Thymus (tissue), 11 donors: Measurements from ENCODE around the gene CDC42EP4. TPM values are rescaled to one million over a fixed set of nuclear protein-coding genes. Genes with fewer than 3 reads are reported as not detected.

ENCODE experiments used
- DNase-seq, 9 donors: peaks; one replicate each; pipeline ENCODE4 v3.0.0-alpha.2; 2013; ENCODE audit warnings: low spot score in 9 of 9, low read depth in 6 of 9, missing footprints in 1 of 9
- H3K27ac ChIP-seq, 2 donors: one replicate each; pipeline ENCODE4 v1.5.1; 2013; ENCODE audit warnings: control low read depth in 1 of 2, low read depth in 1 of 2, low read length in 1 of 2, mild to moderate bottlenecking in 1 of 2, moderate library complexity in 1 of 2
- H3K27me3 ChIP-seq, 2 donors: one replicate each; pipeline ENCODE4 v1.5.1; 2013; ENCODE audit warnings: low read length in 1 of 2; ENCODE audit not compliant: control insufficient read depth in 2 of 2, insufficient read depth in 1 of 2
- H3K36me3 ChIP-seq, 2 donors: one replicate each; pipeline ENCODE4 v1.5.1; 2013; ENCODE audit warnings: low read length in 1 of 2, mild to moderate bottlenecking in 1 of 2, moderate library complexity in 1 of 2; ENCODE audit not compliant: control insufficient read depth in 2 of 2, insufficient read depth in 2 of 2
- H3K4me1 ChIP-seq, 2 donors: one replicate each; pipeline ENCODE4 v1.5.1; 2013; ENCODE audit warnings: low read length in 2 of 2; ENCODE audit not compliant: control insufficient read depth in 2 of 2, insufficient read depth in 2 of 2
- H3K4me3 ChIP-seq, 2 donors: one replicate each; pipeline ENCODE4 v1.5.1; 2013; ENCODE audit warnings: low read length in 2 of 2, control low read depth in 1 of 2, mild to moderate bottlenecking in 1 of 2
- H3K9me3 ChIP-seq, 2 donors: one replicate each; pipeline ENCODE4 v1.5.1; 2013; ENCODE audit warnings: low read length in 1 of 2, mild to moderate bottlenecking in 1 of 2; ENCODE audit not compliant: control insufficient read depth in 2 of 2, insufficient read depth in 1 of 2
- WGBS: extraction: QIAGEN DNeasy Blood & Tissue Kit; methylation state at CpG from one replicate; pipeline ENCODE4 v1.1.7; 2013; 5-methylcytosine and 5-hydroxymethylcytosine counted together
- polyA plus RNA-seq: library from polyadenylated mRNA; stranded (reverse); fragments of 200-250 nt; gene quantifications from one replicate; pipeline ENCODE4 v1.2.3, GENCODE V29; 2013
- total RNA-seq: library from RNA; stranded (reverse); fragments of 120-200 nt; gene quantifications from one replicate; pipeline ENCODE4 v1.2.4, GENCODE V29; 2013
- donor health status: healthy.

Gene CDC42EP4
- total and polyA plus RNA-seq, 2 donors, result 20.8 to 30.9 TPM

GRCh38 chr17:73327676-73328075, 15.9 kb upstream of the CDC42EP4 start:
- WGBS, result 96% methylated on average over 7 of the region's 7 CpGs
- H3K4me3 ChIP-seq, result no peak overlapping the region
- peaks cover 0 to 10% of the 10 kb centered on the region in 2 donors for H3K4me1 ChIP-seq
- H3K27me3 ChIP-seq, result peaks cover 0 to 12% of the 10 kb centered on the region in 2 donors
- no peak for DNase-seq
- H3K9me3 ChIP-seq, result no peaks in the 10 kb centered on the region
- no peaks in the 10 kb centered on the region for H3K36me3 ChIP-seq
- no peak overlapping the region for H3K27ac ChIP-seq

DNA sequence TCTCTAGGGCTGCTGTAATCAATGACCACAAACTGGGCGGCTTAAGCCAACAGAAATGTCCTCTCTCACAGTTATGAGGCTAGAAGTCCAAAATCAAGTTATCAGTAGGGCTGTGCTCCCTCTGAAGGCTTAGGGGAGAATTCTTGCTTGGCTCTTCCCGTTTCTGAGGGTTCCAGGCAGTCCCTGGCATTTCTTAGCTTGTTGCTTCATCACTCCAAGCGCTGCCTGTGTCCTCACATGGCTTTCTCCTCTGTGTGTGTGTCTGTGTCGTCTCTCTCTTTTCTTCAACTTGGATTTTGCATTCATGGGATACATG, 13.7 kb upstream of the CDC42EP4 start:
- no peak for DNase-seq
- no peaks in the 10 kb centered on the region for H3K9me3 ChIP-seq
- WGBS, result 81% methylated on average over 4 of the region's 4 CpGs
- peaks cover 0 to 12% of the 10 kb centered on the region in 2 donors for H3K4me1 ChIP-seq
- peak overlapping the region in 1 of 2 donors; percentile 60 for H3K27ac ChIP-seq
- H3K36me3 ChIP-seq, result no peaks in the 10 kb centered on the region
- H3K27me3 ChIP-seq, result peaks cover 0 to 12% of the 10 kb centered on the region in 2 donors
- H3K4me3 ChIP-seq, result no peak overlapping the region

- no peak for DNase-seq
- Histone ChIP-seq H3K27me3 (peaks cover 0 to 12% of the 10 kb centered on the region in 2 donors), H3K27ac (peak overlapping the region in 1 of 2 donors; percentile 46)
Measured at GRCh38 chr17:73324711-73325526, 13.1 kb upstream of the CDC42EP4 start.

DNA sequence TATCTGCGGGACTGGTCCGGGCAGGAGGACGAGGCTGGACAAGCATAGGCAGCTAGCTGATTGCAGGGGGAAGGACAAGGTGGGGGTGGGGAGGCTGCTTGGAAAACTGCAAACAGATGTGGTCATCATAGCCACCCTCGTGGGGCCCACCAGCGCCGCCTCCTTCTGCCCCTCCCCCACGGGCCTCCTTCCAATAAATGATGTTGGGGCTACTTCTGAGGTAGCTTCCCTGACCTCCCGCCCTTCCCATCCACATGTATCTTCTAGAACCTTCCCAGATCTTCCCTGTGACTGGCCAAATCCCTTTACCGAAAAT, 12.3 kb upstream of the CDC42EP4 start:
- Histone ChIP-seq H3K36me3 (no peaks in the 10 kb centered on the region), H3K27me3 (peaks cover 0 to 12% of the 10 kb centered on the region in 2 donors), H3K27ac (peak overlapping the region in 1 of 2 donors; percentile 64), H3K9me3 (no peaks in the 10 kb centered on the region), H3K4me3 (no peak overlapping the region), H3K4me1 (peaks cover 0 to 12% of the 10 kb centered on the region in 2 donors)
- DNase-seq, result no peak
- WGBS, result 81% methylated on average over 9 of the region's 9 CpGs

More at GRCh38 chr17:73324711-73325526, 13.1 kb upstream of the CDC42EP4 start:
- Histone ChIP-seq H3K4me1 (peaks cover 0 to 12% of the 10 kb centered on the region in 2 donors), H3K36me3 (no peaks in the 10 kb centered on the region), H3K9me3 (no peaks in the 10 kb centered on the region), H3K4me3 (no peak overlapping the region)
- WGBS, result 86% methylated on average over 17 of the region's 17 CpGs

GRCh38 chr17:73323409-73324159, 11.8 kb upstream of the CDC42EP4 start:
- WGBS, result 66% methylated on average over 5 of the region's 5 CpGs

GRCh38 chr17:73320601-73321264, 8.9 kb upstream of the CDC42EP4 start:
- 90% methylated on average over 6 of the region's 6 CpGs for WGBS

More at GRCh38 chr17:73323409-73324159, 11.8 kb upstream of the CDC42EP4 start:
- H3K36me3 ChIP-seq, result no peaks in the 10 kb centered on the region
- DNase-seq, result no peak
- H3K27me3 ChIP-seq, result peaks cover 0 to 12% of the 10 kb centered on the region in 2 donors
- H3K4me1 ChIP-seq, result peaks cover 0 to 12% of the 10 kb centered on the region in 2 donors
- H3K27ac ChIP-seq, result peak overlapping the region; percentile 12 to 64
- H3K9me3 ChIP-seq, result no peaks in the 10 kb centered on the region
- no peak overlapping the region for H3K4me3 ChIP-seq

DNA sequence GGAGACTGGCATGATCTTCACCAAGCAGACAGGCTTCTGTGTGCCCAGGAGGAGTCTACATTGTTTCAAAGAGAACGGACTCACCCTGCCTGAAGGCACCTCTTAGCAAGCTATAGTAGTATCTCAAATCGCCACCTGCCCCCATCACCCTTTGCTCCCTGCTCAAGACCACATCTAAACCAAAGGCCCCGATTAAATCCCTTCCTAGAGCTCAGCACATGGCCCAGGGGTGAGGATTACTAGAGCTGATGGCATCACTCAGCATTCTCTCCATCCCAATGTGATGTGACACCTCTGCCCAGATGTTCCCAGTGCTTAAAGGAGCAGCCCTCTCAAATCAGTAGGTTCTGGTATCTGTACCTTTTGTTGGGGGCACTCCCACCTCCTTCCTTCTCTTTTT, 8.0 kb upstream of the CDC42EP4 start:
- WGBS, result 91% methylated on average over 3 of the region's 3 CpGs
- Histone ChIP-seq H3K4me3 (no peak overlapping the region), H3K27me3 (peaks cover 0 to 6% of the 10 kb centered on the region in 2 donors), H3K9me3 (no peaks in the 10 kb centered on the region), H3K36me3 (no peaks in the 10 kb centered on the region), H3K27ac (no peak overlapping the region), H3K4me1 (peaks cover 0 to 27% of the 10 kb centered on the region in 2 donors)
- no peak for DNase-seq

More at GRCh38 chr17:73320601-73321264, 8.9 kb upstream of the CDC42EP4 start:
- Histone ChIP-seq H3K9me3 (no peaks in the 10 kb centered on the region), H3K36me3 (no peaks in the 10 kb centered on the region), H3K27me3 (peaks cover 0 to 12% of the 10 kb centered on the region in 2 donors), H3K4me1 (peaks cover 0 to 27% of the 10 kb centered on the region in 2 donors), H3K27ac (no peak overlapping the region), H3K4me3 (no peak overlapping the region)
- no peak for DNase-seq

DNA sequence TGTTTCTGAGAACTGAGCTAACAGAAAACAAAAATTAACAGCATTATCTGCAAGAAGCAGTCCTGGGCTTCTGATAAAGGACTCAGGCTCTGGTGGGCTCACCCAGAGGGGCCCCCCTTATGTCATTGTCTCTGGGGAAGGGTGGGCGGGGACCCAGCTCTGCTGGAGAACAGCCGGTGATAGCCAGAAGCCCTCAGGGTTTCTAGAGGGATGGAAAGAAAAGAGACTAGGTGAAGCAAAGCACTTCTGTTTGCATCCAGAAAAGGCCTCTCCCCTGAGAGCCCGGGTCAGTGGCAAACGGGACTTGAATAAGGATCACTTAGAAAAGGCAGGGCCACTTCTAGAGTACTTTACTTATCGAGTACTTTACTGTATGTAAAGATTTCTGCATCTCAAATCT, 7.0 kb upstream of the CDC42EP4 start:
- H3K36me3 ChIP-seq, result no peaks in the 10 kb centered on the region
- H3K27me3 ChIP-seq, result peaks cover 0 to 4% of the 10 kb centered on the region in 2 donors
- H3K4me1 ChIP-seq, result peaks cover 0 to 21% of the 10 kb centered on the region in 2 donors
- no peak for DNase-seq
- 84% methylated on average over 5 of the region's 5 CpGs for WGBS
- no peak overlapping the region for H3K27ac ChIP-seq
- H3K9me3 ChIP-seq, result no peaks in the 10 kb centered on the region
- no peak overlapping the region for H3K4me3 ChIP-seq

DNA sequence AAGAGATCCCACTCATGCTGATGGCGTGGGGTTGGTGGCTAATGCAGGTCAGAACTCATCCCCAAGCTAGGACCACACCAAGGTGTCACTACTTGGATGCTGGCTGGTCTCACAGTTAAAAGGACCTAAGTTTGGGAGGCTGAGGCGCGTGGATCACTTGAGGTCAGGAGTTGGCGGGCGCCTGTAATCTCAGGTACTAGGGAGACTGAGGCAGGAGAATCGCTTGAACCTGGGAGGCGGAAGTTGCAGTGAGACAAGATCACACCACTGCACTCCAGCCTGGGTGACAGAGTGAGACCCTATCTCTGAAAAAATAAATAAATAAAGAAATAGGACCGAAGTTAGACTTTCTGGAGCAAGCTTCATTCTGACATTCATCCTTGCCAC, 6.6 kb upstream of the CDC42EP4 start:
- H3K36me3 ChIP-seq, result no peaks in the 10 kb centered on the region
- H3K4me3 ChIP-seq, result no peak overlapping the region
- H3K27me3 ChIP-seq, result peaks cover 0 to 2% of the 10 kb centered on the region in 2 donors
- no peaks in the 10 kb centered on the region for H3K9me3 ChIP-seq
- peak overlapping the region; percentile 64 to 73 for H3K27ac ChIP-seq
- no peak for DNase-seq
- peaks cover 0 to 17% of the 10 kb centered on the region in 2 donors for H3K4me1 ChIP-seq
- WGBS, result 98% methylated on average over 8 of the region's 8 CpGs
